GM12878 (cell line): ENCODE data around the gene RSBN1L. TPM values are rescaled to one million over a fixed set of nuclear protein-coding genes. Genes with fewer than 3 reads are reported as not detected.

Experiments used
- ATAC-seq: fragments of 200-7000 bp; cut with Tn5 transposase; 3 replicates; pipeline ENCODE4 v1.9.1; 2020; ENCODE audit warnings: mild to moderate bottlenecking, moderate library complexity
- BruUV-seq: library from RNA; stranded (reverse); fragments of 400-500 nt; replicated peaks from 2 replicates; lab custom pipeline; 2021; lab: Mats Ljungman, UMichigan
- CTCF ChIA-PET: fragments of 300-600 bp; sonication (Branson Sonifier 250); formaldehyde crosslinking; extraction: SDS; loops from one replicate; lab custom pipeline; 2021; ENCODE audit warnings: inconsistent platforms; lab: Yijun Ruan, JAX
- POLR2A ChIA-PET: fragments of 350-600 bp; formaldehyde crosslinking; extraction: SDS; loops from one replicate; lab custom pipeline; 2021; ENCODE audit warnings: inconsistent platforms; lab: Charles Lee
- RAD21 ChIA-PET: fragments of 300-600 bp; sonication (Branson Sonifier 250); formaldehyde crosslinking; loops from one replicate; lab custom pipeline; 2023; ENCODE audit warnings: antibody characterized with exemption; ENCODE audit not compliant: unreplicated experiment; lab: Charles Lee
- SMC1A ChIA-PET: fragments of 300-600 bp; sonication (Branson Sonifier 250); formaldehyde crosslinking; loops from one replicate; lab custom pipeline; 2023; ENCODE audit not compliant: unreplicated experiment, uncharacterized antibody; lab: Charles Lee
- DNase-seq: peaks from one replicate; pipeline ENCODE4 v3.0.0-alpha.2; 2011; ENCODE audit warnings: low read depth, low spot score
- FAIRE-seq: peaks from 3 replicates; lab custom pipeline; 2011; peaks lifted over from hg19 to GRCh38; lab: Jason Lieb, UNC
- H2AFZ ChIP-seq: 2 replicates; pipeline ENCODE4 v1.6.0; 2011; ENCODE audit warnings: low read depth, low read length, control low read depth; ENCODE audit not compliant: control insufficient read depth
- H3K27ac ChIP-seq: 2 replicates; pipeline ENCODE4 v1.5.1; 2011; ENCODE audit warnings: control low read depth; ENCODE audit not compliant: control insufficient read depth, insufficient read depth
- H3K27me3 ChIP-seq, 2 experiments: replicated peaks in 1 of 2; 2 replicates each; pipeline versions ENCODE4 v1.6.0 to v1.6.1; 2011; ENCODE audit warnings: low read length in 1 of 2; ENCODE audit not compliant: control insufficient read depth in 2 of 2, insufficient read depth in 2 of 2
- H3K36me3 ChIP-seq, 2 experiments: 2 replicates each; pipeline ENCODE4 v1.5.1; 2011; ENCODE audit warnings: low read length in 1 of 2; ENCODE audit not compliant: control insufficient read depth in 2 of 2, insufficient read depth in 2 of 2
- H3K4me1 ChIP-seq: 2 replicates; pipeline ENCODE4 v1.6.1; 2011; ENCODE audit warnings: mild to moderate bottlenecking, low read length, moderate library complexity, mixed read lengths; ENCODE audit not compliant: control insufficient read depth, insufficient read depth
- H3K4me2 ChIP-seq: 2 replicates; pipeline ENCODE4 v1.6.0; 2011; ENCODE audit warnings: control low read depth; ENCODE audit not compliant: control insufficient read depth, insufficient read depth
- H3K4me3 ChIP-seq: fragments of 200-600 bp; sonication (generic); 2 replicates; pipeline ENCODE4 v1.5.1; 2016
- H3K79me2 ChIP-seq: 2 replicates; pipeline ENCODE4 v1.6.0; 2011; ENCODE audit warnings: low read length; ENCODE audit not compliant: control insufficient read depth, insufficient read depth
- H3K9ac ChIP-seq: 2 replicates; pipeline ENCODE4 v1.8.0; 2011; ENCODE audit warnings: low read length, control low read depth, mixed read lengths; ENCODE audit not compliant: control insufficient read depth, insufficient read depth
- H3K9me3 ChIP-seq: replicated peaks from 3 replicates; pipeline ENCODE4 v1.5.1; 2011; ENCODE audit warnings: mild to moderate bottlenecking, low read length; ENCODE audit not compliant: control insufficient read depth, insufficient read depth
- H4K20me1 ChIP-seq: 2 replicates; pipeline ENCODE4 v1.6.0; 2011; ENCODE audit not compliant: control insufficient read depth, insufficient read depth
- CBFB ChIP-seq: IDR thresholded peaks from 2 replicates; pipeline ENCODE4 v1.6.1; 2016; ENCODE audit warnings: antibody characterized with exemption, low read depth
- CEBPB ChIP-seq, 2 experiments: fragments of 150-350 bp in 1 of 2; IDR thresholded peaks; 2 replicates each; pipeline ENCODE4 v1.6.1; 2012 to 2014; ENCODE audit warnings: low read depth in 2 of 2, low read length in 2 of 2, borderline replicate concordance in 1 of 2, inconsistent platforms in 1 of 2
- CREM ChIP-seq: IDR thresholded peaks from 2 replicates; pipeline ENCODE4 v1.6.1; 2014; ENCODE audit warnings: antibody characterized with exemption, low read depth
- IRF4 ChIP-seq: IDR thresholded peaks from 2 replicates; pipeline ENCODE4 v1.6.1; 2011; ENCODE audit warnings: low read depth, low read length
- NFIC ChIP-seq: IDR thresholded peaks from 2 replicates; pipeline ENCODE4 v1.6.1; 2012; ENCODE audit warnings: low read depth, mild to moderate bottlenecking, inconsistent platforms, low read length, moderate library complexity
- POLR2AphosphoS5 ChIP-seq: IDR thresholded peaks from 2 replicates; pipeline ENCODE4 v1.6.1; 2011; ENCODE audit warnings: mild to moderate bottlenecking, low read length, inconsistent platforms
- SPI1 ChIP-seq: IDR thresholded peaks from 2 replicates; pipeline ENCODE4 v1.6.1; 2011; ENCODE audit warnings: low read depth, mild to moderate bottlenecking, low read length, moderate library complexity, borderline replicate concordance; ENCODE audit not compliant: insufficient read depth
- TCF7 ChIP-seq: IDR thresholded peaks from 2 replicates; pipeline ENCODE4 v1.6.1; 2014; ENCODE audit warnings: antibody characterized with exemption, borderline replicate concordance
- WRNIP1 ChIP-seq: IDR thresholded peaks from 2 replicates; pipeline ENCODE4 v1.6.1; 2011; ENCODE audit warnings: low read depth, low read length, improper control_type of control experiment, borderline replicate concordance
- ZBED1 ChIP-seq: IDR thresholded peaks from 2 replicates; pipeline ENCODE4 v1.6.1; 2016; ENCODE audit warnings: borderline replicate concordance
- ZNF24 ChIP-seq: fragments of 450-650 bp; IDR thresholded peaks from 2 replicates; pipeline ENCODE4 v1.6.1; 2017; ENCODE audit warnings: antibody characterized with exemption, mild to moderate bottlenecking
- WGBS: methylation state at CpG from one replicate; pipeline ENCODE4 v1.1.6; 2016; ENCODE audit warnings: low lambda C conversion rate; ENCODE audit not compliant: insufficient replicate concordance, insufficient coverage; ENCODE audit errors: missing lambda C conversion rate; 5-methylcytosine and 5-hydroxymethylcytosine counted together
- in situ Hi-C: fragments of 300-500 bp; cut with MboI; formaldehyde crosslinking; loops from 9 replicates; pipeline ENCODE4 v1.14.3; 2018; ENCODE audit warnings: mixed read lengths
- intact Hi-C: fragments of 100-400 bp; cut with micrococcal nuclease; formaldehyde crosslinking; loops from one replicate; pipeline ENCODE4 v1.14.2; 2022; ENCODE audit not compliant: unreplicated experiment
- polyA plus RNA-seq, 11 experiments: library from polyadenylated mRNA; depleted of rRNA in 4 of 11; unstranded in 6 of 11; stranded (reverse) in 5 of 11; fragments of >200 nt; fragmentation: Nextera tagmentation in 4 of 11; fragmentation: Illumina TruSeq in 1 of 11; extraction: Ambion mirVana in 4 of 11; extraction: Trizol in 1 of 11; gene quantifications; 1 replicate in 1 of 11; 2 replicates in 10 of 11; pipeline versions ENCODE4 v1.2.1 to v1.2.3, GENCODE V29; 2011 to 2016; ENCODE audit warnings: inconsistent platforms in 2 of 11, missing spikeins in 2 of 11, low read depth in 1 of 11
- total RNA-seq, 4 experiments: library from RNA; depleted of rRNA in 3 of 4; stranded (reverse); fragments of >200 nt in 3 of 4; fragmentation: Illumina TruSeq in 1 of 4; extraction: Trizol in 1 of 4; gene quantifications; 2 replicates each; pipeline versions ENCODE4 v1.2.1 to v1.2.3, GENCODE V29; 2013 to 2021
- TF ChIP-seq, protein P1 (sequence below): IDR thresholded peaks from 2 replicates; pipeline ENCODE4 v1.6.1; 2012; ENCODE audit warnings: low read depth, low read length, improper control_type of control experiment

The RSBN1L gene
- total and polyA plus RNA-seq, 10 of the 15 experiments (the other 5 are each of a cell fraction or from before 2014, with no cell fraction given) = 4.5 to 23.7 (median 10.3) TPM

DNA sequence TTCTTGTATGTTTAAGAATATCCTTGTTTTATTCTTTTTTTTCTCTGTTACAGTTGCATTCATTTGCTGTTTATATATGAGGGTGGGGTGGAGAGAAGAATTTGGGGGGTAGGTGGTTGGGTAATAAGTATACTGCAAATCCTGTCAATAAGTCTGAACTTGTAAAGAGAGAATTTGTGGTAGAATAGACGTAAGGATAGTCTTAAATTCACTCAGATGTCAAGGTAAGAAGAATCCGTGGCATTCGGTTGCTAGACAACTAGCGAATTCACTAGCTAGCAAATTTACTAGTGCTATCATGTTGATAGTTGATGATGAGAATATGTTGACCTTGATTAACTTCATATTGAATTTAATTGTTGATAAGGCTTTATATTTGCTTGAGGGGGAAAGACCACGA is 40.7 kb downstream of the RSBN1L start:
- no peak overlapping the region for H3K9ac ChIP-seq
- BruUV-seq = no TSS peak
- WGBS = 96% methylated on average over 5 of the region's 5 CpGs
- intact Hi-C loops (no loop called here), in situ Hi-C loops (no loop called here)
- no peak for ATAC-seq
- no peak overlapping the region for H3K4me2 ChIP-seq
- CTCF ChIA-PET = interaction anchor here (1.1 to 1.7 kb wide), 2 partner anchors 81 to 86 kb away, joined by 3 read pairs; no protein-coding TSS in a partner anchor
- H3K27me3 ChIP-seq = no peaks in the 10 kb centered on the region
- H3K27ac ChIP-seq = no peak overlapping the region
- no peak for TF ChIP-seq TCF7
- no peak for TF ChIP-seq IRF4
- no peak for TF ChIP-seq CEBPB (IDR thresholded peaks at IDR 0.05; ENCODE audit: borderline replicate concordance in 1 of 2, low read depth in 2 of 2, low read length in 2 of 2)
- no peak for TF ChIP-seq WRNIP1
- no peak for TF ChIP-seq ZNF24
- no peak for TF ChIP-seq NFIC
- TF ChIP-seq ZBED1 = no peak
- TF ChIP-seq, protein P1, sequence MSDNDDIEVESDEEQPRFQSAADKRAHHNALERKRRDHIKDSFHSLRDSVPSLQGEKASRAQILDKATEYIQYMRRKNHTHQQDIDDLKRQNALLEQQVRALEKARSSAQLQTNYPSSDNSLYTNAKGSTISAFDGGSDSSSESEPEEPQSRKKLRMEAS = no peak
- TF ChIP-seq POLR2AphosphoS5 = no peak
- TF ChIP-seq CBFB = no peak
- TF ChIP-seq SPI1 = no peak
- no peak for TF ChIP-seq CREM
- peaks cover 0 to 16% of the 10 kb centered on the region in 2 experiments; a peak in 3 of 4 replicates for H3K36me3 ChIP-seq
- H3K9me3 ChIP-seq = no peaks in the 10 kb centered on the region
- H3K4me1 ChIP-seq = no peaks in the 10 kb centered on the region
- FAIRE-seq = no peak
- peaks cover 27% of the 10 kb centered on the region for H3K79me2 ChIP-seq
- RAD21 ChIA-PET = no interaction called here
- H2AFZ ChIP-seq = no peak overlapping the region
- H3K4me3 ChIP-seq = no peak overlapping the region
- POLR2A ChIA-PET = interaction anchor here (0.6 kb wide), 2 partner anchors 30 to 88 kb away, joined by 8 to 10 read pairs; no protein-coding TSS in a partner anchor
- DNase-seq = no peak
- SMC1A ChIA-PET = interaction anchor here (0.9 kb wide), 4 partner anchors 9 to 78 kb away, joined by 3 read pairs; no protein-coding TSS in a partner anchor
- H4K20me1 ChIP-seq = no peaks in the 10 kb centered on the region
